ENCODE data around the gene ARSD.
"Not testable (repeated sequence)": the region's sequence is repeated elsewhere in the genome, so short reads cannot be mapped to it uniquely, and the experiment has no call there.

ARSD gene

GRCh38 chrX:2928583-2929434 lies at the start of gene ARSD:
Gene ARSD (minus strand): TSS chrX:2929339. CDS start chrX:2929275, 64 bp downstream.
- peak; percentile 54 for DNase-seq

DNA sequence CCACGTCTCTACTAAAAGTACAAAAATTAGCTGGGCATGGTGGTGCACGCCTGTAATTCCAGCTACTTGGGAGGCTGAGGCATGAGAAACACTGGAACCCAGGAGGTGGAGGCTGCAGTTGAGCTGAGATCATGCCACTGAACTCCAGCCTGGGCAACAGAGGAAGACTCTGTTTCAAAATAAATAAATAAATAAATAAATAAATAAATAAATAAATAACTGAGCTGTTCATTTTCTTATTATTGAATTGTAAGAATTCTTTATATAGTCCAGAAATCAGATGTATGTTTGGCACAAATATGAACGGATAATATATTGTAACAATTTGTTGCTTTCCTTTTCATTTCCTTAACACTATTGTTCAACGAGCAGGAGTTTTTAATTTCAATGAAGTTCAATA lies 49.5 kb upstream of the ARSD start:
- not testable (repeated sequence) for DNase-seq

DNA sequence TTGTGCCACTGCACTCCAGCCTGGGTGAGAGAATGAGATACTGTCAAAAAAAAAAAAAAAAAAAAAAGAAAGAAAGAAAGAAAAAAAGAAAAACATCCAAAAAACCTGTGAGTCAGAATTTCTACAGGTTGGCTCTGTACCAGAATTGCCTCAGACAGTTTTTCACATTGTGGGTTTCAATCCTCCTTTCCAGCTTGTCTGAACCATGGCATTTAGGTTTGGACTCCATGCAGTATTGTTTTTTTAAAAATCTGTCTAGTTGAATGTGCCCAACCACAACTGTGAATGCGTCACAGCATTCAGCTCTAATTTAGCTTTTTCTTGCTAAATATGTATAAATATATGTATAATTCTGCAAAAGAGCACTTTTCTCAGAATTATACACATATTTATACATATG lies 45.8 kb upstream of the ARSD start:
- no peak for DNase-seq

DNA sequence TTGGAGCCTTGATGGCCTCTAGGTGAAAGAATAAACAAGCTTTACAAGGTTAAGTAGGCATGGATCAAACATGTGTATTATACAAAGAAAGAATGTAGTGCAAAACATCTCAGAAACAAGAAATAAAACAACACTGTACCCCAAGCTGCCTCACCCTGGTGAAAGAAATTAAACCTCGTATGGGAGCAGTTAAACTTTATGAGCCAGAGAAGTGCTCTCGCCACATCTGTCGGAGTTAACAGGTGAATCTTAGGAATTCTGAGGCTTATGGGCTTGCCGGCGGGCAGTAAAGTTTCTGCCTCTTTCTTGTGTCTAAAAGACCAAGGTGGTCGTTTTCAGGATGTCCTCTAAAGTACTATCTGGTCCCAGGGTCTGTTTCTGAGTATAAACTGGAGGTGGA lies 43.3 kb upstream of the ARSD start:
- DNase-seq = no peak

DNA sequence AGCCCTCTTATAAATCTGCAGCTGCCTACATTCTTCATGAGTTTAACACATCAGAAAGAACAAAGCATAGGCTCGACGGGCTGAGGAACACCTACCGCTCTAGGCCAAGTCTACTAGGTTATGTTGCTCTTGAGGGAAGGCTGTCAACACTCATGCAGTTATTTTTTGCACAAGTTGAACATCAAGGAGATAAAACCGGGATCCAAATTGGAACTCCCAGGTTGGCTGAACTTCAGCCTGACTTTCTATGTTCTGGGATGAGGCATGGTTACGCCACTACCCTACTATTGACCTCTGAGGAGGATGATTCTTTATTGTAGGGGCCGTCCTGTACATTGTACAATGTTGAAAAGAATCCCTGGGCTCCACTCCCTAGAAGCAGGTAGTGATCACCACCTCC lies 39.9 kb upstream of the ARSD start:
- DNase-seq = no peak

GRCh38 chrX:2967998-2968909 lies 39.1 kb upstream of the ARSD start:
- no peak for DNase-seq

DNA sequence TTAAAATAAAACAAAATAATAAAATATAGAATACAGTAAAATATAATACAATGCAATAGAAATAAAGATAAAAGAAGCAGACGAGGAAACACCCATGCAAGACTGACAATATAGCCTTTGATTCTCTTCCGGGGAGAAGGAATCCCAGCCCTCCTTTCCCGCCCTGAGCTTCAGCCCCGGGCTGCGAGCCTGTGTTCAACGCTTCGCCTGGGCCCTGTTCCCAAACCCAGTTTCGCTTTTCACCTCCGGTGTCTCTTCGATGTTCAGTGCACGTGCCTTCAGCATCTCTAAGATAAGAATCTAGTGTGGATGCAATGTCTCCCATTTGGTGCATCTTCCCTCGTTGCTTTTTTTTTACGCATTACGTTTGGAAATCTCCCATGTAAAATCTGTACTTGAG lies 38.4 kb upstream of the ARSD start:
- no peak for DNase-seq

DNA sequence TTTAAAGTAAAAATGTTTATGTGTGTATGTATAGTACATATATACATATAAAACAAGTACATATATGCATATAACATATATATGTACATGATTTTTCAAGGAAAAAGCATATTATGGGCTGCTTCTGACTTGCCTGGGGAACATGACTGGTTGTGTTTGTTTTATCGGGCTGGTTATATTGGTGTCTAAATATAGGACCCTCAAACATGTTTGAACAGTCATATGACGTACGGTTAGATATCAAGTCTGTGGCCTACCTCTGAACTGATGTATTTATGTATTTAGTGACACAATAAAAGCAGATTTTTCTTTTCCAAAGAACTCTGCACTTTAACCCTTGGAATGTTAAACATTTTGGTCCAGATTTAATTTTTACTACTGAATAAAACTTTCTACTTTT lies 37.9 kb upstream of the ARSD start:
- DNase-seq = no peak

DNA sequence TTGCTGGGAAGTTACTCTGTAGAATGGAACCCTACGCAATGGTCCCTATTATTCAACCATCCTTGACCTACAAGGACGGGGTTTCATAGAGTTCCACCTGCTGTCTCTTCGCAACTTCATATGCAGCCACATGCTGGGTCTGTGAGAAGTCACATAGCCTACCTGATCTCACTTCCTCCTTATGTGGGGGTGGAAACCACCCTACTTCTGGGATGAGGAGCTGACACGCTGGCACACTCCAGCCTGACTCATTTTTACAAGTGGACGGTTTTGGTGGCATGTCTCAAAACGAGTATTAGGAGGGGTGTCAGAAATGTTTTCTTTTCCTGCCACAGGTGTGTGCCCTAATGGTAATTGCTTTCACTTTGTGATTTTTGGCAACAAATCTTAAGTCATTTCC lies 36.8 kb upstream of the ARSD start:
- no peak for DNase-seq

DNA sequence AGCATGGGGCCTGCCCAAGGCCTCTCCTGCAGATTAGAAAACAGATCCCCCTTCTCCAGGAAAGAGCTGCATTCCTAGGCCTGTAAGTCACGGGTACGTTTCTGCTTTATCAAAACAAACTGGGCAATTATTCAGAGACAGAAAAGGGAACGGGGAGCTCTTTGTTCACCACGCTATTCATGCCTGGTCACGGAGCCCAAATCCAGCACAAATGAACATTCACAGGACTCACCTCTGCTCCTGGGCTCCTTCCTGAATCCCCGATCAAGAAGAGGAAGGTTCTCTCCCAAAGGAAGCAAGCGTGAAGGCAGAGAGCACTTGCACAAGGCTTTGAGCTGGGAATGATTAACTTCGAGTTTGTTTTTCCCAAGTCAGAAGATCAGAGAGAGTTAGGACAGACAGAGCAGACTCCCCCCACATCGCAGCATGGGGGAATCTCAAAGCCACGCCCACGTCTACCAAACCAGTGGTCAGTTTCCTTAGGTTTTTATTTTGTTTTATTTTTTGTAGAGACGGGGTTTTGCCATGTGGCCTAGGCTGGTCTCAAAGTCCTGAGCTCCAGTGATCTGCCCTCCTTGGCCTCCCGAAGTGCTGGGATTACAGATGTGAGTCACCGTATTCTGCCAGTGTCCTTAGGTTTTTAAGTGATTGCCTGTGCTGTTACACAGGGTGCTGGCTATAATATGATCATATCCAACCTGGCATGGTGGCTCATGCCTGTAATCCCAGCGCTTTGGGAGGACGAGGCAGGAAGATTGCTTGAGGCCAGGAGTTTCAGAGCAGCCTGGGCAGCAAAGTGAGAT lies 35.1 kb upstream of the ARSD start:
- not testable (repeated sequence) for DNase-seq

DNA sequence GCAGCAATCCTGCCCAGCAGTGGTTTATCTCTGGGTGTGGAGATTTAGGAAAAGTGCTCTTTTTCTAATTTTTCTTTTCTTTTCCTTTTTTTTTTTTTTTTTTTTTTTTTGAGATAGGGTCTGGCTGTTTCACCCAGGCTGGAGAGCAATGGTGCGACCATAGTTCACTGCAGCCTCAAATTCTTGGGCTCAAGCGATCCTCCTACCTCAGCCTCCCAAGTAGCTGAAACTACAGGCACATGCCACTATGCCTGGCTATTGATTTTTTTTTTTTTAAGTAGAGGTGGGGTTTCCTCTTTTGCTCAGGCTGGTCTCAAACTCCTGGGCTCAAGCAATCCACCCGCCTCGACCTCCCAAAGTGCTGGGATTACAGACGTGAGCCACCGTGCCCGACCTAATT lies 34.3 kb upstream of the ARSD start:
- not testable (repeated sequence) for DNase-seq

GRCh38 chrX:2962381-2962780 lies 33.2 kb upstream of the ARSD start:
- DNase-seq = no peak

DNA sequence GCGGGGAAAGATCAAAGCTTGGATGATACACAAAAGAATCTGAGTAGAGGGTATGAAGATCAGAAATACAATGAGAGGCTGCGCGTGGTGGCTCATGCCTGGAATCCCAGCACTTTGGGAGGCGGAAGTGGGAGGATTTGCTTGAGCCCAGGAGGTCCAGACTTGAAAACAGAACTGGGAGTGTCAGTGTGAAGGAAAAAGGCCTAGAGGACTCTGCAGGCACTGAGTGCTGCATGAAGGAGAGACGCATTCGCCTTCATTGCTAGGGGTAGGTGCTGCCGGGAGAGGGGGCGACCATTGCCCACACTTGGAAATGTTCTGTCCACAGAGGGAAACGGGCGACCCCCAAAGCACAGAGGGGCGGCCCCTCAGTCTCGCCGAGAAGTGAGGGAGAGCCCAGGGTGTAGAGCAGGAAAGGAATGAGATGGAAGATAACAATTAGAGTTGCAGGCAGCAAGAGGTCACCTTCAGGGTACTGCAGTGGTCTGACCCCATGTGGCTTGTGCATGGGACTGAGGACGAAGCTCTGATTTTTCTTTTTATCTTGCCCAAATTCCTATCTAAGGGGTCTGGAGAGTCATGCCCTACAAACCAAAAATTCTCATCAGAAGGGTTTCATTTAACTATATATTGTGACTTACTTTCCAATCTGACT lies 31.8 kb upstream of the ARSD start:
- DNase-seq = no peak

GRCh38 chrX:2958199-2958598 lies 29.1 kb upstream of the ARSD start:
- DNase-seq = no peak

GRCh38 chrX:2955838-2956237 lies 26.7 kb upstream of the ARSD start:
- DNase-seq = no peak

- no peak for DNase-seq
Measured at GRCh38 chrX:2955281-2955680, 26.1 kb upstream of the ARSD start.

- DNase-seq = no peak
Measured at GRCh38 chrX:2954541-2954940, 25.4 kb upstream of the ARSD start.

- not testable (repeated sequence) for DNase-seq
Measured at GRCh38 chrX:2937942-2938341, 8.8 kb upstream of the ARSD start.

DNA sequence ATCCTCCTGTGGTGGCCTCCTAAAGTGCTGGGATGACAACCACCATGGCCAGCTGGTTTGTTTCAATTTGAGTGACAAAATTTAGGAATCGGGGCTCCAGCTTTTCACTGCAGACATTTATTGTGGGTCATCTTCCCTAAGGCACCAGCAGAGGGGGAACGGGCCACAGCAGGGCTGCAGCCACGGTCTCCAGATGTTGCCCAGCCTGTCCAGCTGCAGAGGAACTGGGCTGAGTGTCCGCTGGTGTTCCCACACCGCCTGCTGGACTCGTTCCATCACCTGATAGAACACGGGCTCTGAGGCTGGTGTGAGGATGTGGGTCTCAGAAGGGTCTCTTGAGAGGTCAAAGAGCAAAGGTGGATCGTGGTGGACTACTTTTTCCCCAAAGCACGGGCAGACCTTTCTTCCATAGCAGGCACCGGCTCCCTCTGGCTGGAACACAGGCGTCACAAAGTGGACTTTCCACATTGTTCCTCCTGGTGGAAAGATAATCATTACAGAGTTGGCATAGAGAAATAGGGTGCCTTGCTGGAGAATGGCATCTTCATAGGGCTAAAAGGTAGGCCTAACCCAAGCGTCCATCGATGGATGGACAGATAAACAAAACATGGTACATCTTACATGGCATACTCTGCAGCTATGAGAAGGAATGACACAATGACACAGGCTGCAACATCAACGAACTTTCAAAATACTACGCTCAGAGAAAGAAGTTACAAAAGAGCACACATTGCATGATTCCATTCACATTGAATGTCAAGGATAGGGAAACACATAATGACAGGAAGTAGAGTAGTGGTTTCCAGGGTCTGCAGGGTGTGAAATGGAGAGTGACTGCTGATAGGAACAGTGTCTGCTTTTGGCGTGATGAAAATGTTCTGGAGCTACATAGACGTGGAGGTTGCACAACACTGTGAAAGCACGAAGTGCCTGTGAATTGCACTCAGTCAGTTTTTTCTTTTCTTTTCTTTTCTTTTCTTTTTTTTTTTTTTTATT lies 5.9 kb upstream of the ARSD start:
- DNase-seq = no peak

DNA sequence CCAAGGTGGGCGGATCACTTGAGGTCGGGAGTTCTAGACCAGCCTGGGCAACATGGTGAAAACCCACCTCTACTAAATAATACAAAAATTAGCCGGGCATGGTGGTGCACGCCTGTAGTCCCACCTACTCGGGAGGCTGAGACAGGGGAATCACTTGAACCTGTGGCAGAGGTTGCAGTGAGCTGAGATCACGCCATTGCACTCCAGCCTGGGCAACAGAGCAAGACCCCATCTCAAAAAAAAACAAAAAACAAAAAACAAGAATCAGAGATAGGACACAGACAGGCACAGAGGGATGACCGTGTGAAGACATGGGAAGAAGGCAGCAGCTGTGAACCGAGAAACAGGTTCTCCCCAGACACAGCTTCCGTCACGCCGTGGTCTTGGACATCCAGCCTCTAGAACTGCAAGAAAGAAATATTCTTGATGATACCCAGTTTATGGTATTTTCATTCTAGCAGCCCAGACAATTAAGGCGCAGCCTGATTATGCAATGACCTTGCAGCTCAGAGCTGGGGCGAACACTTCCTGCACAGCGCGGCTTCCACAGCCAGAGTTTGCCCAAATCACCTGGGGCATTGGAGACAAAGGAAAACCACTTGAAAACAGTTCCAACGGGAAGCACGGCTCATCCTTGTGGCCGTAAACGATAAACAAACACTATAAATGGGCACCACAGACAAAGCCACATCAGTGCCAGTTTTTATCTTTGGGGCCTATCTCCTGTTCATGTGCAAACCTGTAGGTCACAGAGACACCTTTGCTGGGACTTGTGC lies 4.2 kb upstream of the ARSD start:
- no peak for DNase-seq

Data from activated CD8-positive, alpha-beta memory T cell treated with anti-CD3 and anti-CD28 coated beads, Interleukin-2, amount 50 U/mL, for 4 hours (primary cell).